CD4-positive, alpha-beta T cell treated with Interleukin-21 for 1 hour (primary cell): ENCODE results near the gene P2RX2.

Experiments
- DNase-seq: peaks from one replicate; pipeline ENCODE4 v3.0.0-alpha.2; 2020

P2RX2 gene

GRCh38 chr12:132603240-132604150 is 15.1 kb upstream of the P2RX2 start:
- no peak for DNase-seq

GRCh38 chr12:132604151-132604618 is 14.4 kb upstream of the P2RX2 start:
- no peak for DNase-seq

GRCh38 chr12:132604668-132605441 is 13.7 kb upstream of the P2RX2 start:
- no peak for DNase-seq

- DNase-seq = no peak
Measured at GRCh38 chr12:132605892-132606291, 12.7 kb upstream of the P2RX2 start.

GRCh38 chr12:132606466-132606865 is 12.1 kb upstream of the P2RX2 start:
- DNase-seq = no peak

GRCh38 chr12:132606927-132607326 is 11.6 kb upstream of the P2RX2 start:
- DNase-seq = no peak

GRCh38 chr12:132608231-132609171 is 10.1 kb upstream of the P2RX2 start:
- DNase-seq = no peak

- DNase-seq = no peak
Measured at GRCh38 chr12:132610051-132610759, 8.4 kb upstream of the P2RX2 start, which contains the start of gene LRCOL1. TSS of gene LRCOL1 (minus strand) at chr12:132610582. CDS start at chr12:132606251, 4,331 bp downstream.

- DNase-seq = no peak
Measured at GRCh38 chr12:132610866-132611602, 7.5 kb upstream of the P2RX2 start.

GRCh38 chr12:132611620-132612019 is 7.0 kb upstream of the P2RX2 start:
- no peak for DNase-seq

- DNase-seq = no peak
Measured at GRCh38 chr12:132614029-132614428, 4.5 kb upstream of the P2RX2 start.

GRCh38 chr12:132614861-132615578 is 3.6 kb upstream of the P2RX2 start:
- peak; percentile 78 for DNase-seq

- no peak for DNase-seq
Measured at GRCh38 chr12:132615579-132616038, 3.0 kb upstream of the P2RX2 start.

GRCh38 chr12:132617135-132617701 is 1.4 kb upstream of the P2RX2 start:
- DNase-seq = no peak

- DNase-seq = no peak
Measured at GRCh38 chr12:132617822-132618682, 524 bp upstream of the P2RX2 start.

GRCh38 chr12:132619071-132619385 is 452 bp downstream of the P2RX2 start:
- DNase-seq = no peak

- DNase-seq = no peak
Measured at GRCh38 chr12:132619386-132620112, 973 bp downstream of the P2RX2 start.
